ENCODE measurements around the gene JPH2. TPM values are rescaled to one million over a fixed set of nuclear protein-coding genes. Genes with fewer than 3 reads are reported as not detected.

Gene JPH2
- total RNA-seq, 6 donors from 2014 or later, result 3.5 to 9.2 (median 5.0) TPM

GRCh38 chr20:44066645-44067606 lies 120.1 kb downstream of the JPH2 start:
- 93 to 94% methylated on average over 11 to 15 of the region's 15 CpGs for WGBS, 2 donors
- no peaks in the 10 kb centered on the region for H3K9me3 ChIP-seq
- peaks cover 0 to 27% (median 5%) of the 10 kb centered on the region in 4 donors for H3K36me3 ChIP-seq
- no peak for DNase-seq
- no peak overlapping the region for H3K4me3 ChIP-seq
- TF ChIP-seq POLR2AphosphoS5 (IDR thresholded peaks at IDR 0.05) (no peak), EP300 (IDR thresholded peaks at IDR 0.05) (no peak), POLR2A (IDR thresholded peaks at IDR 0.05) (no peak)
- H3K27me3 ChIP-seq, result no peaks in the 10 kb centered on the region
- H3K4me1 ChIP-seq, result peaks cover 0 to 7% (median 5%) of the 10 kb centered on the region in 4 donors
- peak in 1 of 2 donors; percentile 23 for ATAC-seq (ENCODE audit: low FRiP score in 2 of 2)
- H3K27ac ChIP-seq, result no peak overlapping the region

GRCh38 chr20:44065401-44066340 lies 121.3 kb downstream of the JPH2 start:
- Histone ChIP-seq H3K27ac (no peak overlapping the region), H3K27me3 (no peaks in the 10 kb centered on the region), H3K4me1 (peaks cover 0 to 7% (median 5%) of the 10 kb centered on the region in 4 donors), H3K9me3 (no peaks in the 10 kb centered on the region), H3K36me3 (peaks cover 0 to 27% (median 5%) of the 10 kb centered on the region in 4 donors), H3K4me3 (no peak overlapping the region)
- 97 to 98% methylated on average over 16 to 20 of the region's 20 CpGs for WGBS, 2 donors
- TF ChIP-seq CTCF (IDR thresholded peaks at IDR 0.05), result no peak
- TF ChIP-seq POLR2A (IDR thresholded peaks at IDR 0.05), result no peak
- TF ChIP-seq EP300 (IDR thresholded peaks at IDR 0.05), result no peak
- no peak for TF ChIP-seq POLR2AphosphoS5 (IDR thresholded peaks at IDR 0.05)
- DNase-seq, result peak in 1 of 2 donors; percentile 72
- ATAC-seq (ENCODE audit: low FRiP score in 2 of 2), result no peak

- no peaks in the 10 kb centered on the region for H3K27me3 ChIP-seq
- H3K36me3 ChIP-seq, result peaks cover 0 to 27% (median 5%) of the 10 kb centered on the region in 4 donors
- ATAC-seq (ENCODE audit: low FRiP score in 2 of 2) (no peak), DNase-seq (no peak)
- 94 to 97% methylated on average over 13 to 17 of the region's 17 CpGs for WGBS, 2 donors
- no peaks in the 10 kb centered on the region for H3K9me3 ChIP-seq
- H3K27ac ChIP-seq, result no peak overlapping the region
- peaks cover 0 to 7% (median 5%) of the 10 kb centered on the region in 4 donors for H3K4me1 ChIP-seq
- H3K4me3 ChIP-seq, result no peak overlapping the region
- TF ChIP-seq POLR2A (IDR thresholded peaks at IDR 0.05), result no peak
Observed at GRCh38 chr20:44064501-44065400, 122.2 kb downstream of the JPH2 start.

Other genes with a start within 250 kb of the JPH2 start
- 10 to 100 TPM; 18.8 to 38.3 (median 30.8) TPM for gene OSER1, start 23.6 kb upstream of the JPH2 start, total RNA-seq
- gene GDAP1L1, start 60.1 kb upstream of the JPH2 start, total RNA-seq, result not detected
- 10 to 100 TPM in 4 of 6 donors, 1 to 10 TPM in 2; 8.7 to 15.7 (median 10.9) TPM for gene FITM2, start 124.0 kb upstream of the JPH2 start, total RNA-seq
- not detected for gene R3HDML, start 149.9 kb upstream of the JPH2 start, total RNA-seq
- gene HNF4A, start 168.5 kb upstream of the JPH2 start, total RNA-seq, result under 1 TPM in 4 of 6 donors, not detected in 2; under 0.01 to 0.74 (median 0.45) TPM